ENCODE results near the gene TCERG1. TPM values are rescaled to one million over a fixed set of nuclear protein-coding genes. Genes with fewer than 3 reads are reported as not detected.

The TCERG1 gene
- total and polyA plus RNA-seq, 2 donors (not counting 1 experiment from before 2014, with no cell fraction given), result 44.6 to 95.2 TPM

DNA sequence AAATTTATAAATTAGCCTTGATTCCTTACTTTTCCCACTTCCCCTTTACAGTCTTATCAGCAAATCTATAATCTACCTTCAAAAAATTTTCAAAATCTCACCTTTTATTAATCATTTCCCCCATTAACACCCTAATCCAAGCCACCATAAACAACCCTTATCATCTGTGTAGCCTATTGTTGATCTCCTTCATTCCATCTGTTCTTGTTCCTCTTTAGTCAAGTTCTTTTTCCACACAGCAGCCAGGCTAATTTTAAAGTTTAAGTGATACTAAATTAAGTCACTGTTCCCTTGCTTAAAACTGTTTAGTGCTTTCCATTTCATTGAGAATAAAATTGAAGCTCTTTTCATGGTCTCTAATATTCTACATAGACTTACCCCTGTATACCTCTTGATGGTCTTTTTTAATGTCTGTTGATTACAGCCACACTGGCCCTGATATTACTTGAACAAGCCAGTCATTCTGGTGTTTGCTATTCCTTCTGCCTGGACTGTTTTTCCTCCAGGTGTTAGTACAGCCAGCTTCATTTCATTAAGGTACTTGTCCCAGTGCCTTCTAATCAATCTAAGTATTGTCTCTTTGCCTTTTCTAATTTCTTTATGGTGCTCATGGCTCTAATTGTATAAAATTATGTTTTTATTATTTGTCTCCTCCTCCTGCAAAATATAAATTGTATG lies 37.7 kb downstream of the TCERG1 start:
- peaks cover 12 to 67% of the 10 kb centered on the region in 2 experiments for H3K36me3 ChIP-seq (replicated peaks in 1 of 2; ENCODE audit: control extremely low read depth in 1 of 2, control insufficient read depth in 1 of 2, extremely low read depth in 1 of 2, insufficient read depth in 2 of 2, low read length in 1 of 2)

More for the DNA sequence above, 37.7 kb downstream of the TCERG1 start:
- H3K79me2 ChIP-seq (ENCODE audit: control insufficient read depth, insufficient read depth, low read length), result no peaks in the 10 kb centered on the region
- ATAC-seq (ENCODE audit: low read depth), result no peak
- CTCF ChIA-PET, result no interaction called here
- no peak overlapping the region for H3K27ac Mint-ChIP-seq
- H3K4me1 Mint-ChIP-seq, result no peaks in the 10 kb centered on the region
- no peak overlapping the region for H3K4me2 ChIP-seq (replicated peaks; ENCODE audit: low read depth, low read length, poor library complexity, severe bottlenecking)
- H2AFZ ChIP-seq (ENCODE audit: insufficient read depth, low read depth, low read length, poor library complexity, severe bottlenecking), result no peak overlapping the region
- no peaks in the 10 kb centered on the region for H4K20me1 ChIP-seq (ENCODE audit: control insufficient read depth, insufficient read depth, low read length, poor library complexity, severe bottlenecking)
- TF ChIP-seq, protein P1, sequence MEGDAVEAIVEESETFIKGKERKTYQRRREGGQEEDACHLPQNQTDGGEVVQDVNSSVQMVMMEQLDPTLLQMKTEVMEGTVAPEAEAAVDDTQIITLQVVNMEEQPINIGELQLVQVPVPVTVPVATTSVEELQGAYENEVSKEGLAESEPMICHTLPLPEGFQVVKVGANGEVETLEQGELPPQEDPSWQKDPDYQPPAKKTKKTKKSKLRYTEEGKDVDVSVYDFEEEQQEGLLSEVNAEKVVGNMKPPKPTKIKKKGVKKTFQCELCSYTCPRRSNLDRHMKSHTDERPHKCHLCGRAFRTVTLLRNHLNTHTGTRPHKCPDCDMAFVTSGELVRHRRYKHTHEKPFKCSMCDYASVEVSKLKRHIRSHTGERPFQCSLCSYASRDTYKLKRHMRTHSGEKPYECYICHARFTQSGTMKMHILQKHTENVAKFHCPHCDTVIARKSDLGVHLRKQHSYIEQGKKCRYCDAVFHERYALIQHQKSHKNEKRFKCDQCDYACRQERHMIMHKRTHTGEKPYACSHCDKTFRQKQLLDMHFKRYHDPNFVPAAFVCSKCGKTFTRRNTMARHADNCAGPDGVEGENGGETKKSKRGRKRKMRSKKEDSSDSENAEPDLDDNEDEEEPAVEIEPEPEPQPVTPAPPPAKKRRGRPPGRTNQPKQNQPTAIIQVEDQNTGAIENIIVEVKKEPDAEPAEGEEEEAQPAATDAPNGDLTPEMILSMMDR (IDR thresholded peaks at IDR 0.05), result no peak
- no peak for TF ChIP-seq EZH2 (IDR thresholded peaks at IDR 0.05; ENCODE audit: borderline replicate concordance, insufficient read depth, low read depth, low read length, poor library complexity, severe bottlenecking)
- H3K27ac ChIP-seq (ENCODE audit: low read length in 2 of 2), result no peak overlapping the region
- intact Hi-C loops (cut with micrococcal nuclease), result no loop called here
- POLR2A ChIA-PET, result no interaction called here
- H3K9me3 Mint-ChIP-seq (ENCODE audit: insufficient read depth), result no peaks in the 10 kb centered on the region
- no peak overlapping the region for H3K4me3 Mint-ChIP-seq
- H3K27me3 Mint-ChIP-seq, result no peaks in the 10 kb centered on the region
- H3K4me3 ChIP-seq (ENCODE audit: control extremely low read depth in 1 of 5, extremely low read depth in 1 of 5, insufficient read depth in 1 of 5, low read depth in 2 of 5, low read length in 4 of 5), result no peak overlapping the region
- H3K9ac ChIP-seq (ENCODE audit: low read length), result no peak overlapping the region
- no peaks in the 10 kb centered on the region for H3K4me1 ChIP-seq (ENCODE audit: control insufficient read depth in 2 of 2, insufficient read depth in 2 of 2, low read length in 2 of 2)
- no peaks in the 10 kb centered on the region for H3K27me3 ChIP-seq (replicated peaks in 1 of 4; ENCODE audit: control extremely low read depth in 1 of 4, control insufficient read depth in 3 of 4, insufficient read depth in 4 of 4, low read length in 3 of 4)
- H3K9me3 ChIP-seq (ENCODE audit: control extremely low read depth in 1 of 3, control insufficient read depth in 2 of 3, insufficient read depth in 1 of 3, low read length in 2 of 3), result no peaks in the 10 kb centered on the region
- DNase-seq, result no peak
